ENCODE data around the gene BRI3.

Gene BRI3

DNA sequence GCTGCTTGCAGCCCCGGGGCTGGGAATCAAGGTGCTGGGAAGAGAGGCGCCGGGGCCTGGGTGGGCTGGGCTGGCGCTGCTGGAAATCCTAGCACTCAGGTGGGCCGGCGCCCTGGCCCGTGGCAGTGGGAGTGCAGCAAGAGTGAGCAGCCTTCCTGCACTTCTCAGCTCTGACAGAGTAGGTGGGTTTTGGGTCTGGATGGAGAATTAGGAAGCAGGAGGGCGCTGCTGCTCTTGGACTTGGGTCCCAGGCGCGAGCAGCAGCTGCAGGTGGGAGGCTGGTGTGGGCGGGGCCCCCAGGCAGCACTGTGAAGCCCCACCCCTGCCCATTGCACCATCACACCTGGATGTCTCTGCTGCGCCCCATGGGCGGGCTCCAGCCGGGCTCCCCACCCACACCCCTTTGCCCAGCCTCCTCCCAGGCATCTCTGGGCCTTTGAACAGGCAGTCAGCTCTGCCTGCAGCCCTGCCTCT is 6.0 kb downstream of the BRI3 start:
- DNase-seq (ENCODE audit: low spot score), result no peak

DNA sequence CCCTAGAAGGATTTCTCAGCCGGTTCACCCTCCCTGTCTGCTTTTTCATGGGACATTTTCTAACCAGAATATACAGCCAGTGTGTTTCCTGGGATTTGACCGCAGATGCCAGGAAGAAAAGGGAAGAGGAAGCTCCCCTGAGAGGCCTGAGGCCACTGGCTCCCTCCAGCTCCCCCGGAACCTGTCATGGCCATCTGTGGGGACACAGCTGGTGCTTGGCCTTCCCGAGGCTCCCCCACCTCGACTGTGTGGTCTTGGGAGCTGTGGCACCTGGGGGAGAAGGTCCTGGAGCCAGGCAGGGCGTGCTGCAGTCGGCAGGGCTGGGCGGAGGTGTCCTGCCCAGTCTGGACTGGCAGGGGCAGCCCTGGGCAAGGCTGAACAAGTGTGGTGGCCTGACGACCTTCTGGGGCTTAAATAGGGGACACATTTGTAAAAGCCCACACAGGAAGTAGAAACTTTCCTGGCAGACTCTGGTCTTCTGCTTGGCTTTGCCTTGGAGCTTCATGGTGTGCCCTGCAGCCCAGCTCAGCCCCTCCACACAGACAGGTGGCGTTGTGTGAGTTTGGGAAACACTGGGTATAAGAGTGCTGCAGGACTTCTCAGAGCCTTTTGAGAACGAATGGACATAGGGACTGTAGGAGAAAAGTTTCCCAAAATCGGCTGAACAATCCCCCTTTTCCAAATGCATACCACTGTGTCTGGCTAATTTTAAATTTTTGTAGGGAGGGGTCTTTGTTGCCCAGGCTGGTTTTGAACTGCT is 6.8 kb downstream of the BRI3 start:
- no peak for DNase-seq (ENCODE audit: low spot score)

DNA sequence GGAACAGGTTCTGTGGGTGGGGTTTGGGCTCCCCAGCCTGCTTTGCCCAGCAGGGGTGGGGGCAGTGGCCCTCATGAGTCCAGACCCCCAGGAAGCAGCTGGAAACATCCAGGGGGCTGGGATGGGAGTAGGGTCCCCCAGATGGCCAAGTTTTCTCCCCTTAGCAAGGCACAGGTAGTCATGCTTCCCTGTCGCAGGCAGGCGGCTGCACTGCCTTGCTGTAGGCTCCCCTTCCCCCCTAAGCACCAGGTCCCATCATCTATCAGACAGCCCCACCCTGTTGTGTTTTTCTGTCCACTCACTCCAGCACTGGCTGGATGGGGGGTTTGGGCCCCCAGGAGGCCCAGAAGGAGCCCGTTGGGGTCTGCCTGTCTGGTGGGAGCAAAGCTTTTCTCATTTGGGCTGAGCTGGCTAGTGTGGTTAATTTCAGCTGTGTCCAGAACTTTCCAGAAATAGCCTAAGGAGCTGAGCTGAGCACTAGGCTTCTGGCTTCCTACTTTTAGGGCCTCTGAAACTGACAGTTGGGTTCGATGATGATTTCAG is 7.9 kb downstream of the BRI3 start:
- DNase-seq (ENCODE audit: low spot score), result no peak

DNA sequence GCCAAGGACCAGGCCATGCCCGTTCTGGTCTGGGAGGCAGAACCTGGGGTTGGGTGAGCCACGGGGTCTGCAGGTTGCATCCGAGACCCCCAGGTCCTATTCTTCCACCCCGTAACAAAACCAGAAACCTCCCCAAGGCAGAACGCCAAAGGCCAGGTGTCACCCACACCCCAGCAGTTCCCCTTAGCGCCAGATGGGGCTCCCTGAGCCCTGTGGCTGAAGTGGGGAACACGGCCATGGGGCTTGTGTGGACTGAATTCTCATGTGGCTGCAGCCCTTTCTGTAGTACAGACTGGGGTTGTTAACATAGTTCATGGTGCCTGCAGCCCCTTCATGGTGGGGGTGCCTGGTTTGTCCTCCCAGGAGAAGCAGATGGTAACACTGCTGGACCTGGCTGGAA is 10.2 kb downstream of the BRI3 start:
- no peak for DNase-seq (ENCODE audit: low spot score)

DNA sequence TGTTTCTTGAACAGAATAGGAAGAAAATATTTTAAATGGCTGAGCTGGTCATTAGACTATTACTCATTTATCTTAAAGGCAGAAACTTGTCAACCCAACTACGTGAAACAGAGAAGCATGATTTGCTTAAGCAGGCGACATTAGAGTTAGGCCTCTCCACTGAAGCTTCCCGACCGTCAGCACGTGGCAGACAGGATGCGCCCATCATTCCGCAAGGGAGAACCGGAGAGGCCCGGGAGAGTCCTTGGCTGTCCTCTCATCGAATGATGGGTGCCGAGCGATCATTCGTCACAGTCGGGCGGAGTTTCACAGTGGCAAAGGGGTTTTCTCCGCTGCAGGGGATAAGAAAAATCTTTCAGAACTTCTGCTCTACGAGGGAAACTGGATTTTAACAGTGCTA is 11.8 kb downstream of the BRI3 start:
- DNase-seq (ENCODE audit: low spot score), result no peak

DNA sequence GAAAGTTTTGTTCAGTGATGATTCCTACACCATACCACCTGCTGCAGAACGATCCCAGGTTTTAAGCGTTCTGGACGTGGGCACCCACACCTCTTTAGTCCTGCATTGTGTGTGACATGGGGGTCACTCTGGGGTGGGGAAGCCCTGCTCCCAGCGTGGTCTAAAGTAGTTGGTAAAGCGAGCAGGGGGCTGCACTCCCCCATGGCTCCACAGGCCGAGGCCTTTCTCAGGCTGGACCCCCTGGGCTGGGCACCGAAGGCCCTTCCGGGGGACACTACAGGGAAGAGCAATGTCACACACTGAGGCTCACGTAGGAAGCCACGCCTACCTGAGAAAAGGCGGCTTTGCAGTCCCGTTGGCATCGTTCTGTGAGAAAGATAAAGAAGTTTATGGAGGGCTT is 12.3 kb downstream of the BRI3 start:
- DNase-seq (ENCODE audit: low spot score), result no peak

DNA sequence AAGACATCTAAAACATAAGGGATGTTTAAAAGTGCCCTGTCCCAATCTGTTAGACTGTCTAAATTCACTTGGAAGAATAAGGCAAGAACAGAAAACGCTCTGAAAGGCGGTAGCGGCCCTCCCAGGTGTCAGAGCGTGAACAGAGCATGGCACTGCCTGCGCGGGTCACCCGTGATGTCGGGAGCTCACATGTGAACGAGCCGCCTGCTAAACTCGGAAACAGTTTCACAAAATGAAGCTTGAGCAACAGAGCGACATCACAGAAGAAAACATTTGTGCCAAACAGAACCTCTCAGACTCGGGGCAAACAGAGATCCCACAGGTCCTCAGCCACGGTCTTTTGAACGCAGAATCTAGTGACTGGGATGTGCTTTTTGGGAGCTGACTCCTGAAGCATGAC is 12.8 kb downstream of the BRI3 start:
- DNase-seq (ENCODE audit: low spot score), result no peak

DNA sequence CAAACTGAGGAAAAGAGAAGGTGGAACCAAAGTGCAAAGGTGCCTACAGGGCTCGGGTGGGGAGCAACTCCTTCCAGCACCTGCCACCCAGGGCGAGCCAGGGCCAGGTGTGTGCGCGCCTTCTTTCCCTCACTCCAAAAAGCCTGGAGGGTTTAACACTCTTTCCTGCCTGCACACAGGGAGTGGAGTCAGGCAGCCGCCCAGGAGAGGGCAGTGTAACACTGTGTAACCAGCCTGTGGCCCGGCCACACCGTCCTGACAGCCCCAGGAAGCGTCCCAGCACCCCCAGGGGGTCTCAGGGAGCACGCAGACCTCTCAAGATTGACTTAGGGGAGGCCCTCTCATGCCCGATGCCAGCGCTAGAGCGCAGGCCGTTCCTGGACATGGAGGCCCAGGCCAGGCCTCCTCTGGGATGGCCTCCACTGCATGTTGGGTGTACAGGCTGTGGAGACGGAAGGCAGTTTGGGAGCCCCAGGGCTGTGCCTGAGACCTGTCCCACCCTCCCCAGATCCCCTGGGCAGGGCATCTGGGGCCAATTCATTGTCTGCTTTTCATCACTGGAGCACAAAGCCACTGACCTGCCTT is 13.4 kb downstream of the BRI3 start:
- DNase-seq (ENCODE audit: low spot score), result no peak

DNA sequence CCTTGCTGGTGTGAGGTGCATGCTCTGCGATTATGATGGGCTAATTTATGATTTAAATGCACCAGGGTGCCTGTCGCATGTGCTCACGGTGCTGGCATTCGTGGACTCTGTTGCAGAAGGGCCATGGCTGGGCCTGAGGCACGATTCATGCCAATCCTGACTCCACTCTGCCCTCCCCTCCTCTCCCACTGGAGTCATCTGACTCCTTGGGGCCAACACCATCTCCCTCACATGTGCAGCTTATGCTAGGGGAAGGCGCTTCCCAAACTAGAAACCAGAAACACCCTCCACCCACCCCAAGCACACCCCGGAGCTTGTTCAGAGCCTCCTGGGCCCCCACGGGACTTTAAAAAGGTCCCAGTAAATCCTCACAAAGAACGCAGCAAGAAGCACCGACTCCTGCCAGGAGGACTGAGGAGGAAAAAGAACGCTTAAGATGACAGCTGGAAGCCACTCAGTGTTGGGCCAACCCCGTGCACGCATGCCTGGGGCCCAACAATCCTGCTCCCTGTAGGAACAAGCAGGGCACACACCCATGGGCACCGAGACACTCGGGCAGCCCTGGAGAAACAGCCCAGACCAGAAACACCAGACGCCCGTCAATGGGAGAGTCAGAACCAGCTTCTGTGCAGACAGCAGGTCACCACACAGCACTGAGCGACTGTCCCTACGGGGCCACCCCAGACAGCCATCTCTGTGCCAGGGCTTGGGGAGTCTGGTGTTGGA is 14.1 kb downstream of the BRI3 start:
- no peak for DNase-seq (ENCODE audit: low spot score)

DNA sequence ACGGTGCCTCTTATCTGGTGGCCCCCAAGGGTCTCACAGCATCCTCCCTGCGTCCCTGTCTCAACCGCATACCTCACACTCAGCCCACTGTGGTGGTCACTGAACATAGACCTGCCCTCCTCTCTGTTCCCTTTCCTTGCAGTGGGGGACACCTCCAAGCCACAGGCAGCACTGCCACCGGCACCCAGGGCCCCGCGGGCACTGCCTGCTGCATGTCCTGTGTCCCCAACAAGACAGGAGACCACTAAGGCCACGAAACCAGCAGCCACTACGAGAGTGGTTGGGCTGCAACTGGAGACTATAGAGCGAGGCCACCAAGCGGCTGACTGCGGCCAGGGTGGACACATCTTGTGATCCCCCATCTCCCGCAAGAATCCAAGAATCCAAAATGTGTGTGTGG is 15.3 kb downstream of the BRI3 start:
- no peak for DNase-seq (ENCODE audit: low spot score)

DNA sequence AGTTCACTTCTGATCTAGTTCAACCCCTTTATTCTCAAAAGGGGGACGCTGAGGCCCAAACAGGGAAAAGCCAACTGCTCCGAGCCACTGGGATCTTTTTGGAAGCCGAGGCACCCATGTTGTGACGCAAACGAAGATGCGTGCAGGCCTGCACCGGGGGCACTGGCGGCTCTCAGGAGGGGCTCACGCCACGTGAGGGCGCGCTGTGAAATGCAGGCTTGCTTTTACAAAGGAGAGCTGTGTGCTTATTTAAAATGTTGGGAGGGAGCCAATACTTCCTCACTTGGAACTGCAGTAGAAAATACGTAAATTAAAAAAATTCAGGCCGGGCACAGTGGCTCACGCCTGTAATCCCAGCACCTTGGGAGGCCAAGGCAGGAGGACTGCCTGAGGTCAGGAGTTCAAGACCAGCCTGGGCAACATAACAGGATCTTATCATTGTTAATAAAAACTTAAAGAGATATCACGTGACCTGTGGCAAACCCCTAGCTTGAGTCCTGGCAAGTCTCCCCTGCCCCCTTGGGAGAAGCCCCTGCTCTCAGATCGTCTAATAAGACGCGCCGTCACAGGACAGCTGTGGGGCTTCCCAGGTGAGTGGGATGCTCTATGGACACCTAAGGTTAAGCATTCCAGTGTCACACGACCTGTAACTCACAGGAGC is 16.3 kb downstream of the BRI3 start:
- DNase-seq (ENCODE audit: low spot score), result no peak

DNA sequence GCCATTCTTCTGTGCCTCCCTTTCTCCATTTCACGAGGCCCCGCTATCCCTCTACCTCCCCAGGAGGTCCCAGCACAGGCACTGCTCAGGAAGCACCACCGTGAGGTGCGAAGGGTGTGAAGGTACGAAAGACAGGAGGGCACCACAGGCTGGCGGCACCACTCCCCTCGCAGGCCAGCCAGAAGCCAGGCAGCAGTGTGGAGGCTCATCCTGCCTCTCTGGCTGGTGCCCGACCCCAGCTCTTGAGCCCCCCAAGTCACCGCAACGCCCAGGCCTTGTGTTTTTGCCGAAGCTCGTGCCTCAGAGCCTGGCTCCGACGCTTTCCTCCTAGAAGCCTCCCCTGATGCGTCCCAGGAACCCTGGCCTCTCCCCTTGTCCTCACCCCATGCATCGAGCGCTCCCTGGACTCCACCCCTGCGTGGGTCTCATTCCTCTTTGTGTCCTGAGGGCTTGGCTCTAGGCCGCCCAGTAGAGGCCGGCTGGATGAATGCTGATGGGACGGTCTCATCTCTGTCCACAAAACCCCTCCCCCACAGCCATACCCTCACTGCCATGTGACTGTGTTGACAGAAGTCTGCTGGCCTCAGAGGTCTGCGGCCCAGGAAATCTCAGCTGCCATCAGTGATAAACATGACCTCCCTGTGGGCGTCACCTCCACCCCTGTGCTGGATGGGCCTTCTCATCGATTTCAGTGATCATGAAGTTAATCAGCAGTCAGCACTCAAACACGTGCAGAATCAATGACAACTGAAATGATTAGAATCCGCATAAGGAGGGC is 19.3 kb downstream of the BRI3 start:
- no peak for DNase-seq (ENCODE audit: low spot score)

DNA sequence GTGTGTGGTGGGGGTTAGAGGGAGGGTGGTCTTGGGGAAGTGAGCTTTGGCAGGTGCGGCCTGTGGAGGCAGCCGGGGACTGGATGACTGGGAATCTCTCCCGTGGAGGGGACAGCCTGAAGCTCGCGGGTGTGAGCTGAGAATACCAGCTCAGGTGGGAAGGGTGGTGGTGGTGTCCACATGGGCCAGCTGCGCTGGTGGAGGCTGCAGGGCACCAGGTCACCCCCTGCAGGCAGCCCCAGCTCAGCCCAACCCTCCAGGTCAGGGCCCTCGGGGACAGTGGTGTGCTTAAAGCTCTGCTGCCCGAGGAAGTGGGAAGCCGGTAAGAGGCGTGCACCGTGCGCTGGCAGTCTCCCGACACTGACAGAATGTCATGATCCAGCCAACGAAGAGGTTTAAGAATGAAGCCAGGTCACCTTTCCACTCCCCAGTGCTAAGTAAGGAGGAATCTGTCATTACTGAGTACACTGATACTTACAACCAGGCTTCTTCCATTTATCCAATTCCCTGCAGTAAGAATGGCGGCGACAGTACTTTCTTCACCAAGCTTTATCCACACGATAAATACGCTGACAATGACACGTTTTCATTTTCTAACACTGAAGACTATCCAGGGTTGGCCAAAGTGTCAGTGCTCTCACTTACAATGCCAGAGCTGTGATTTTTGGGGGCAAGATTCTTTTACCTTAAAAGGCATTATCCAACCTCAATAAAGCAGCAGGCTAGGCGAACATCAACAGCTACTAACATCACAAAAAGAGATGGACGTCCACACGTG is 20.4 kb downstream of the BRI3 start:
- no peak for DNase-seq (ENCODE audit: low spot score)

DNA sequence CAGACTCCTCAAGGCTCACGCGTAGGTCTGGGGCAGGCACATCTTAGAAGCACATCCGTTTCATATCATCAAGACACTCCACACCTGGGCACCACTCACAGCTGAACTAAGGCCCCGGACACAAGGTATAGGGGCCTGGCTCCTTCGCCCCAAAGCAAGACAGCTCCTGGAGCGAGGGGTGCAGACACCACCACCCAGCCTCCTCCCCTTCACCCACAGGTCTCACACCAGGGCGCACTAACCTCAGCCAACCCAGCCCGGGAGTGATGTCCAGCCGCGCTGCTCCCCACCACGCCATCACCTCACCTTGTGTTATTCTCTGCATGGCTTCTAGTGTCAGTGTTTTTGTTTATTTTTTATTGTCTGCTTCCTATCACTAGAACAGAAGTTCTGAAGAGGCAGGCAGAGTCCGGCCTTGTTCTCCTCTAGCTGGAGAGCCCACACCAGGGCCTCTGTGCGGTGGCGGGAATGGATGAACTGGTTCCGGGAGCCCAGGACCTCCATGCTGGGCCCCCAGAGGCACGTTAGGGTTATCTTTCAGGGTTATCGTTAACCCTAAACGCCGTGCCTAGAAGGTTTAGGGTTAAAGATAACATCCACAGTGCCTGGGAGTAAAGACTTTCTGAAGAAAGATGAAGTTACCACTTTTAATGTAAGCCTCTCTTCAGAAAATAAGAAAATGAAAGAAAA is 21.8 kb downstream of the BRI3 start:
- no peak for DNase-seq (ENCODE audit: low spot score)

DNA sequence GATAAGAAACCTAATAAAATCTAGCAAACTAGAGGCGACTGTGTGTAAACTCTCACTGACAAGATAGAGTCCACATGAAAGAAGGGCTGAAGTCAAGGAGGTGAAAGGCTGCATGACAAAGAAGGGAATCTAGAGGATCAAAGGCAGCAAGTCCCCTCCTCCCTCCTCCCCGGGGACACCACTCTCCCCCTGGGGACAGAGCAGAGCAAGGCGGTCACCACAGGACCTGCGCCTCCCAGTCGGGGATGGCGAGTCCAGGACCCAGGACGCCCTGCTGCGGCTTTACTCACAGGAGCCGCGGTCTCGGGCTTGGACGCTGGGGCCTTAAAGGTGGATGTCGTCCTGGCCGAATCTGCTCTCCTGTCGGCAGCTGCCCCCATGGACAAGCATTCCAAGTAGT is 22.4 kb downstream of the BRI3 start:
- no peak for DNase-seq (ENCODE audit: low spot score)

DNA sequence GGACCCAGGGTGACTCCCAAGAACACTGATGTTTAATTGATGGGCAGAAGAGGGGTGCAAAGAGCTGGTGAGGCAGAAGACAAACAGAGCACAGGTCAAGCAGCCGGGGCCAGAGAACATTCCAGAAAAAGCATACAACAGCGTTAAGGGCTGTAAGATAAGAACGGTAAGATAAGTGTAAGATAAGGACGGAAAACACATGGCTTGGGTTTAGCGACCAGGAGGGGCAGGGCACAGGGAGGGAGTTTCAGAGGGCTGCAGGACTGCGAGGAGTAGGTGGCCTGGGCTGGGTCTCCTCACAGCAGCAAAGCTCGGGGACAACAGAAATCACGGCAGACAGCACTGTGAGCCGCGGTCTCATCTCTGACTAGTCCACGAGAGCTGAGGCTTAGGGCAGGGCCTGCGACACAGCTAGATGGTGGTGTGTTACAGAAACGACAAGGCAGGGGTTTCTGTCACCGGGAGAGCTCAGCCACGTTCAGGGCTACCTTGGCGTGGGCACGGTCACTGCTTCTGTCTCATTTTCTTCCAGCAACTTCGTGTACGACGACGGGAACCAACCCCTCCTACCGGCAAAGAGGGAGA is 24.6 kb downstream of the BRI3 start:
- no peak for DNase-seq (ENCODE audit: low spot score)

DNA sequence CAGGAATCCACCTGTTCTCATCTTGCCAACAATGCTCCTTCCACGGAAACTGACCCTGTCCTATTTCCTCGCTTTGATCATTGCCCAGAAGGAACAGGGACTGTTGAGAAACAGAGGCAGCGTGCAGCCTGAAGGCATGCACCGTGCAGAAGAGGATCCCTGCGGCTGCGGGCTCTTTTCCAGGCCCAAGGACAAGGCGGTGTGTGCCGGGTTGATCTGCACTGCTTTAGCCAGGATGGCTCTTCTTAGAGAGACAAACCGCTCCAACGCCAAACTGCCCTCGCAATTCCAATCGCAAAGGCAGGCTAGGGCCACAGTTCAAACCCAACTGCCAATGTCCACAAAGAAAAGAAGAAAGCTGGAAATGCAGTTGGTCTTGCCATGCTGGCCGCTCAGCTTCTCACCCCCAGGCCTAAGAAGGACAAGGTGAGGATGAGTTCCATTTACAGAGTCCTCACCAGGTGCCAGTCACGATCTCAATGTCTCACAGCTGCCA is 26.5 kb downstream of the BRI3 start:
- no peak for DNase-seq (ENCODE audit: low spot score)

DNA sequence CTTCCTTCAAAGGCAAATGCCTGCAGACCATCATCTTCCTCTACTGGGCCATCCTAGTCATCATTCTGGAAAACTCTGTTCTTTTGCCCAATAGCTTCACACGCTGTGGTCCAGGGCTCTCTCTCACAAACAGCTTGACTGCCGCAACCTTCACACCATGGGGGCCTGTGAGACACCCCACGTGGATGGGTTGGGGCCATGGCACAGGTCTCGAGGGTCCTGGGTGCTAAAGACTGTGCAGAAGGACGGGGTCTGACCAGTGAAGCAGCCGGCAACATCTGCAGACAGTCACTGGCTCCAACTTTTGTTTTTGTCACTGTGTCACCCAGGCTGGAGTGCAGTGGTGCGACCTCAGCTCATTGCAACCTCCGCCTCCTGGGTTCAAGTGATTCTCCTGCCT is 28.1 kb downstream of the BRI3 start:
- DNase-seq (ENCODE audit: low spot score), result no peak

DNA sequence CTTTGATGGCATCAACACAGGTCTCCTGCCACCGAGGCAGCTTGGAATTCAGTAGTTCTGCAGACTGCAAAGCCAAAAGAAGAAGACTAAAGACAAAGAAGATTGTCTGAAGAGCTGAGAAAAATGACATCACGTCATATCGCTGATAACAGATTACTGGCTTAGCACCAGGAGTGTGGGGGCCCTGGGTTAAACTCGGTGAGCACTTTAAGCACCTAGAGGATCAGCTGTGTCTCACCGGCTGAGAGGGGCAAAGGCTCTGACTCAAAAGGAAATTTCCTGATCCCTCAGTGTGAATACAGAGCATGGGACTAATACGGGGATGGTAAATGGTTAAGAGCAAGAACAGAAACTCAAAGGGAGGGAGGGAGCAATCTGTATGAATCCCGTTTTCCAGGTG is 30.7 kb downstream of the BRI3 start:
- no peak for DNase-seq (ENCODE audit: low spot score)

DNA sequence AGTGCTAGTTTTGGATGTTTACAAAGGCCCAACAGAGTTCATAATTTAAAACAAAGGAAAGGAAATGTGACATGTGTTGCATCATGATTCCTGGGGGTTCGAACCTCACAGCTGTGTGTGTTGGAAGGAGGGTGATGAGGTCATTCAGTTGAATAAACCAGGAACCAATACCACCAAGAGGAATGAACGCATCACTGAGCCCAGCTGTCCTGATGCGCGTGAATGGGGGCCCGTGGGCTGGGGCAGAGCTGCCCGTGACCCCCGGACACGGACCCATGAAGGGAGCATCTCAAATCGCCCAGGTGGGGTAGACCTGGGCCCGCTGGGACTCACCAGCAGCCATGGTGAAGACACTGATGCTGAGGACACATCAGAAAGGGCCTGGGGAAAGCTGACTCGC is 33.0 kb downstream of the BRI3 start:
- no peak for DNase-seq (ENCODE audit: low spot score)
